NOMO-1 treated with DMSO at 0.1 percent for 48 hours (cell line): ENCODE measurements around the gene P3R3URF.

Source experiments
- DNase-seq: peaks from one replicate; lab custom pipeline; 2025; ENCODE audit not compliant: unreplicated experiment; lab: John Stamatoyannopoulos, UW

P3R3URF gene

DNA sequence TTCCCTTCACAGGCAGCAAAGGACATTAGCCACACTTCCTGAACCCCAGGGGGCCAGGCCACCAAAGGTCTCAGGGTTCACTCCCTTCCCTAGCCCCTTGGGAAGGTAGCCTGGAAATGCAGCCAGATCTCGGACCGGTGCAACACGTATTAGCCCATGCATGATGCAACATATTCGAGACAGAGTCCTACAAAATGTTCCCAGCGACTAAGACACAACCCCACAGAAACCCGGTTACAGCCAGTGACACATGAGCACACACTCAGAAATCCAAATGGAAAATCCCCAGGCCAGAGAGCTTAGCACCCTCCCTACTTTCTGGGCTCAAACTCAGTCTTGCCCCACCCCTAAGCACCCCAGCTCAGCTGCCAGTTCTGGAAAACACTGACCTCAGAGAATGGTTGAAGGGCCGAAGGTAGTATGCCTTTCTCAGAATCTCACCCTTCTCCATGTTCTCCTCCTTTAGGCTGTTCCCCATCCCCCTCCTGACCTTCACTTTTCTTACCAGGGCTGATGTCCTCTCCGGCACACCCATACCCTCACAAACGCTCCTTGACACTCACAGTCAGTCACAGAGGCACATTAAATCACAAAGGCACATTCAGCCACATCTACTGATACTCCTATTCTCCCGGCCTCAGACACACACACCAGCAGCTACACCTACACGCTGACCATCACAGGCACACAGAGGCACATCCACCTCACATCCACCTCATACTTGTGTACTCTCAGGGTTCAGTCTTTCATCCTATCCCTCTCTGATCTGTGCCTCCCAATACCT lies 1.6 kb downstream of the P3R3URF start, which contains the start of gene TSPAN1:
TSPAN1 (plus strand) TSS at position 640 of the 784 bp plus-strand sequence. CDS start 6,021 bp downstream, outside the sequence.
- DNase-seq: no peak

DNA sequence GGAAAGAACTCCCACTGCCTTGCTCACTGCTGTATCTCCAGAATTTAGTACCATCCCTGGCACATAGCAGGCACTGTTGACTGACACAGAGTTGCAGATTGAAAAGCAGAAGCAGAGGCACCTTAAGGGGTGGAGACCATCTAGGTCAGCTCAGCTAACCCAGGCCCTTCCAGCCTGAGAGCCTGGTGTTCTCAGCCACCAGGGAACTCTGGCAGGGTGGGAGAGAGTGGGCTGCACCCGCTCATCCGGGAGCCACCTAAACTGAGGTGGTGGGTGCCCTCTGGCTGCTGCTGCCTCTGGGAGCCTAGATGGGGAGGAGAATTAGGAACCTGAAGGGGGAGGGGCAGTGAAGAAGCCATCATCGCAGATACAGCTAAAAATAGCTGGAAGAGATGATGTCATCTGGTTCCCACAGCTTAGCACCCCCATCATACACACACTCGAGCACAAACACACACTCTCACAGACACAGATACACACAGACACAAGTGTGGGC lies 2.9 kb downstream of the P3R3URF start:
- peak; percentile 25 for DNase-seq

DNA sequence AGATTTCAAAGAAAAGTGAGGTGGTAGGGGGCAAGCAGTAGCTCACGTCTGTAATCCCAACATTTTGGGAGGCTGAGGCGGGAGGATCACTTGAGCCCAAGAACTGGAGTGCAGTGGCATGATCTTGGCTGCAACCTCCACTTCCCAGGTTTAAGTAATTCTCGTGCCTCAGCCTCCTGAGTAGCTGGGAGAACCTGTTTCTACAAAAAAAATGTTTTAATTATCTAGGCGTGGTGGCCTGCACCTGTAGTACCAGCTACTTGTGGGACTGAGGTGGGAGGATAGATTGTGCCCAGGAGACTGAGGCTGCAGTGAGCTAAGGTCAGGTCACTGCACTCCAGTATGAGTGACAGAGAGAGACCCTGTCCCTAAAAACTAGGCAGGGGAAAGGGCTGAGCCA lies 4.0 kb downstream of the P3R3URF start:
- no peak for DNase-seq

DNA sequence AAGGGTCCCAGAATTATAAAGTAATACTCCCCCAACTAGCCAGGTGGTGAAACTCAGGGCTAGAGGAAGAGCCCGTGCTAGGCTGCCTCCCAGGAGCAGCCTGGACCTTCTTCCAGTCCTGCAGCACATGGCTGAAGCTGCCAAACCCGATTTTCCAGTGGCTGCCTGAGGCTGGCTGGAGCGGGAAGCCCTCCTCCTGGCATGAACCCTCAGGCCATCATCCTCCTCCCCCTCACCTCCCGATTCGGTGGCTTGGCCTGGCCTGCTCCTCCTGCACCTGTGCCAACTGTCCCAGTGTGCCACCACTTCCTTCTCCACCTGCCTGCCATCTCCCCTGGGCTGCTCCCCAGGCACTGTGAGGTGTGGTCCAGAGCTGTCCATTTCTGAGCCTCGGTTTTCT lies 4.4 kb downstream of the P3R3URF start:
- DNase-seq: no peak

DNA sequence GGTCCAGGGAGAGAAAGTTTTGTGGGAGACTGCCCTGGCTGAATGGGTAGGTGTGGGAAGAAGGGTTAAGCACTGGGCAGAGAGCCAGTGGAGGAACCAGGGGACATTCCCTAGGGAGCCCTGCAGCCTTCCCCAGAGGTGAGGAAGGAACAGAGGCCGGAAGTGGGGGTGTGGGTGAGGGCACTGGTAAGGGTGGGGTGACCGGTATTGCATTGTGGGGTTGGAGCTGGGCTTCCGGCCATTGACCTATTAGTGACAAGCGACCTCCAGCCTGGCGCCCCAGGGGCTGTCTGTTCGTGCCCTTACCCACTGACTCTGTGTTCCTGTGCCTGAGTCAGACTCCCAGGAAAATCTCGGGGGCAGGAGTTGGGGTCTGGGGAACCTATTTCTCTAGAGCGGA lies 4.9 kb downstream of the P3R3URF start:
- DNase-seq: no peak

DNA sequence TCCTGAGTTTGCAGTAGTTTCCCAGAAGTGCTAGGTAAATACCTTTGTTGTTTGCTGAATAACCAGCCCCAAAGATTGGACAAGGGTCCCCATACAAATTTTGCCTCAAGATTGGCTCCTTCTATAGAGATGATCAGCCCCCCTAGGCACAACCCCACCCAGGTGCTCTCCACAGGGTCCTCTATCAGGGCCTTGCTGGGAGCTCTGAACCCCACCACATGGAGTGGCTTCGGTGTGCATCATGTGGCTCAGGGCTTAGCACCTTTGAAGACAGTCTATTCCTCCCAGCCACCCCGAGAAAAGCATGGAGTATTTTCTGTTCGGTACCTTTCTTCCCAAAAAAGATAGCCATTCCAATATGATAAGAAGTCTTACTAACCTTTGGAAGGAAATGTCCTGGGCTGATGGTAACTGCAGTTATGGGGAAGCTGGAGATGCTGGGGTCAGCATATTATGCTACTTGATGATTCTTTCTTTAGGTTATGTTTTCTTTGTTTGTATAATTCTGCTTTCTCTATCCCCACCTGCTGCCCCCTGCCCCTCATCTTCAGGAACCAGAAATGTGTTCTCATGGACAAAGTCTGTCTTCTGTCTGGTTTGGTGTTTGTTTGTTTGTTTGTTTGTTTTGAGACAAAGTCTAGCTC lies 6.4 kb downstream of the P3R3URF start:
- DNase-seq: no peak

DNA sequence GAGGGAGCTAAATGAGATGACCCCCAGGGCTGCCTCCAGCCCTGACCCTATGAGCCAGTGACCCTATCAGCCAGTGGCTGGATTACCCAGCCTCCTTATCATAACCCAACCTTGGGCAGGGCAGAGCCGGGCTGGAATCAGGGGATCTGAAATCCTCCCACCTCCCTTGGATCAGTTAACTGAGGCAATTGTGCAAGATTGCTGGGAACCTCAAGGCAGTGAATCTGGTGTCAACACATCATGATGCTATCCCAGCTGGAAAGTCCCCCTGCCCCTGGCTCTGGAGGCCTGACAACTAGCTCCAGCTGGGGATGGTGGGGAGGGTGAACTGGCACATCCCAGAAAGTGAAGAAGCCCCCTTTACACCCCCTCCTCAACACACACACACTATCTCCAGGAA lies 7.8 kb downstream of the P3R3URF start:
- DNase-seq: no peak

DNA sequence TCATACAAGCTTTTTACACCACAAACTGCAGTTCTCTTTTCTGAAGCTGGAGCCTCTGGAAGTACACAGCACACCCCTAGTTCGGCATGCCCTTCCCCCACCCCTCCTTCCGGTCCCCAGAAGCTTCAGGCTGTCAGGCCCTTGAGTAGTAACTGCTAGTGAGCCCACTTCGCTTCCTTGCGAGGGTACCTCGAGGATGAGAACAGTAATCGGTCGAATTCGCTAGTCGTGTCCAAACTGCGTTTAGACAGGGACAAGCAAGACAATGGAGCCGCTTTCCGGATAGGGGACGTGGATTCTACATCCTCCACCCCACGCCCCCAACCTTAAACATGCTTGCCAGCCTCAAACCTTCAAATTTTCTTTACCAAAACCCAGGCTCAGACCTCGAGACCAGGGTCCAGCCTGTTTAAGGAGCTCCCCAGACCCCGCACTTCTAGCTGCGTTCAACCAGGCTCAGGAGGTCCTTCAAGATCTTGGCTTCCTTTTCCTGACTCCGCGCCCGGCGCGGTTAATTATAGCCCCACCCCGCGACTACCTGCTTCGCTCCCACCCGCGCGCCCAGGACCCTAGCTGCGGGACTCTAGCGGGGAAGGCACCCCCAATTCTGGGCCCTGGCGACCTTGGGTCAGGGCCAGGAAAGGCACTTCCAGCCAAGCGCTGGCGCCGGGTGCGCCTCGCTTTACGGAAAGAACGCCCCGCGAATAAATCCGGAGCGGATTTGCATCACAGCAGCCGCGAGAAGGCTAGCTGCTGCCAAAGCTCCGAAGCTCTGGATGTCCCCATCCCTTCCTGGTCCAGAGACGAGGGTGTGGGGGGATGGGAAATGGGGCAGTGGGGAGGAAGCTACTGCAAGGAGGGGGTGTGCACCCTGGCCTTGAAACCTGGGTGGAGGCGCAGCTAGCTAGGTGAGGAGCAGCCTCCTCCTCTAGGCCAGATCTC lies 9.5 kb downstream of the P3R3URF start:
- DNase-seq: peak; percentile 15

DNA sequence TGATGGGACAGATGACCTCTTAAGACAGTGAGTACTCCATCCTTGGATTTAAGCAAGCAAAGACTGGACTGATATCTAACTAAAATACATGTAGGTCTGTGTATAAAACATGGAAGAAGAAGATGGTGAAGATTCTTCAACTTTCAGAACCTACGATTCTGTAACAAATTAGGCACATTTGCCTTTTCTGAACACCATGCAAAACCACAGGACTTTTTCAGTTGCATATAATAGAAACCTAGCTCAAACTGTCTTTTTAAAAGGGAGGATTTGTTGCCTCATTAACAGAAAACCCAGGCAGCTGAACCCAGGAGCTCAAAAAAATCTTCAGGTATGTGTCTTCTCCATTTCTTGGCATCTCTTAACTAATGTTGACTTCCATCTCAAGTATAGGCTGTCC lies 16.1 kb downstream of the P3R3URF start:
- DNase-seq: no peak

DNA sequence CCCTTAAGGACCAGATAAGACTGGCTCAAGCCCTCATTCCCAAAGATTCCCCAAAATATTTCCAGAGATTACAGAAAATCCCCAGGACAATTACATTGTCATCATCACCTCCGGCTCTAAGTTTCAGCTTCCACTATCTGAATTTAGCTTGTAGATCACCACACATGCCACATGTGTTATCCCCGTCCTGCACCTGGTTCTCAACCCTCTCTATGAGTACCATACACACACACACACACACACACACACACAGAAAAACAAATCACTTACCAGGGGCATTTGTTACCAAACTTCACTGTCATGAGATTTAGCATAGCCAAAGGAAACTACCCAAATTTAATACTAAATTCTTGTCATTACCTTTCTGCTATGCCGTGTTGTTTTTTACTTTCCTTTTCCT lies 16.8 kb downstream of the P3R3URF start:
- no peak for DNase-seq

DNA sequence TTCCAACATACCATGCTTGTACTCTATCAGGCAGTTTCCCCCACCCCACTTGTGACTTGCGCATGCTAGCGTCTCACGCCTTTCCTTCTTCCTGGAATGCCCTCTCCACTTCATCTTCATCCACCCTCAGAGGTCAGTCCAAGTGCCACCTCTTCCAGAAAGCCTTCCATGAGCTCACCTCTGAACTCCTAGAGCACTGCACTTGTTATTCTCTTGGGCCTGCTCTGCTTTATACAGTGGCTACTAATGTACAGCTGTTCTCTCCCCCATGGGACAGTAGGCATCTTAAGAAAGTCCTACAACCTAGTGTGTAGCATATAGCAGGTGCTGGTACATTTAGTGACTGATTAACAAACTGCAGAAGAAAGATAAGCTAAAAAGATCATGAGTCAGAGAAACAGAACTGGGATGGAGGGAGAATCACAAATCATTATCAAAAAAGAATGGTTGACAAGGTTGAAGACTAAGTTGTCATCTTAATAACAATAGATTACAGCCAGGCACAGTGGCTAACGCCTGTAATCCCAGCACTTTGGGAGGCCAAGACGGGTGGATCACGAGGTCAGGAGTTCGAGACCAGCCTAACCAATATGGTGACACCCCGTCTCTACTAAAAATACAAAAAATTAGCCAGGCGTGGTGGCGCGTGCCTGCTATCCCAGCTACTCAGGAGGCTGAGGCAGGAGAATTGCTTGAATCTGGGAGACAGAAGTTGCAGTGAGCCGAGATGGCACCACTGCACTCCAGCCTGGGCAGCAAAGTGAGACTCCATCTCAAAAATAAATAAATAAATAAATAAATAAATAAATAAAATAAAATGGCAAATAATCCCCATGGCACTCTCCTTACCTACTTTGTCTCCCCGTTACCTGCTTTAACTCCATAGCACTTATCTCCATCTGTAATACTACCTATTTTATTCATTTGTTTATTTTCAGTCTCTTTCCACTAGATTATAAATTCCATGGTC lies 17.7 kb downstream of the P3R3URF start:
- DNase-seq: no peak

DNA sequence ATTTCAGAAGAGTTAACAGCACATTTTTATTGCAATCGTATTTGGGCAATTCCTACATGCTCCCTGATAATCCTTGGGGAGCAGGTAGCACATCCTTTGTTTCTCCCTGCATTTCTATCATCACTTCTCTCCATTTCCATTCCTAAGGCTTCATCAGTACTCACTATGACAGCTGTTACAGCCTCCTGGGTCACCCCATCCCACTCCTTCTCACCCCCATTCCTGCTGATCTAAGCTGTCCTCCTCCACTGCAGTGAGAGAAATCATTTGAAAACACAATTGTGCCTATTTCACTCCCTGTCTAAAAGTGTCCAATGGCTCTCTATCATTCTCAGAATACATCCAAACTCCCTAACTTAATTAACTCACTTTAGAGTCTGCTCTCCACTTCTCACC lies 18.4 kb downstream of the P3R3URF start:
- DNase-seq: no peak

DNA sequence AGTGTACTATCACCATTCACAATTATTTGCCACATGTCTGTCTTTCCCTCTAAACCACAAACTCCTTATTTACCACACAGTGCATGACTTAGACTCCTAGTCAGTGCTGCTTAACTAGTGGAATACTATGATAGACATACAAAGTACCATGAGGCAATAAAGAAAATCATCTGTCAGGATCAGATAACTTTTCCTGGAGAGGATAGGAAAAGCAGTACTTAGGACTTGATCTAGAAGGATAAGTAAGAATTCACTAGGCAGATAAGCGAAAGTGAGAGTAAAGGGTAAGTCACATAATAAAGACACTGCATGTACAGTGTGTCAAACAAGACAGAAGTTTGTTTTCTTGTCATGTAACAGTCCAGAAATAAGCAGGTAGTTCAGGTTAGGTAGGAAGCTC lies 22.6 kb downstream of the P3R3URF start:
- DNase-seq: no peak

DNA sequence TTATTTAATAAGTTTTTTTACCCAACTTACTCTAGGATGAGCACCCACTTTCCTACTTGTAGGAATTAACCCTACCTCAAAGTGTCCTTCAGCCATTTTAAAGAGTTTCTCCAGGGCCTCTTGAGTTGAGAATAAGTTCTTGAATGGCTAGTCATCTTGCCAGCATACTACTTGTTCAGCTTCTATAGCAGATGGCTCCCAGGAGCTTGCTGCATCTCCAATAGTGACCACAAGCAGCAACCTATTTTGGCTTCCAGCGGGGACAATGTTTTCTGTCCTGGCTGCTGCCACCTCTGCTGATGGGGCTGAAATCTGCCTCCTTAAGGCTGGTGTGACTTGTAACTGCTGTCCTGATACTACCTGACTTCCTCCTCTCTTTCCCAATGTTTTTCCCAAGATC lies 23.1 kb downstream of the P3R3URF start:
- DNase-seq: no peak

DNA sequence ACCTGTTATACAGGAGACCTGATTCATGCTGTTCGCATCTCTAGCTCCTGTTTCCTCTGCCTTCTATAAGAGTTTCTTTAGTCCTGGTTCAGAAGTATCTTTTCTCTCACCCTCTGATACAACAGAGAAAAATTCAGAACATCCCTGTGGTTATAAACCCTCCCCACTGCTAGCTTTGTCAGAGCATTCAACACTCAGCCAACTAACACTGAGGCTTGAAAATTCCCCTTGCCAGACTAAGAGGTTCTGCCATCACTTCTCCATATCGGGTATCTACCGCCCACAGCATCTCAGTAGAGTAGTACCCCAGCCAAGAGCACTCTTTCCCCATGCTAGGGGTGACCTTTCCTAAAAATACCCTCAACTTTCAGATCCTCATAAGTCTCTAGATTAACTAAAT lies 24.3 kb downstream of the P3R3URF start:
- DNase-seq: no peak

DNA sequence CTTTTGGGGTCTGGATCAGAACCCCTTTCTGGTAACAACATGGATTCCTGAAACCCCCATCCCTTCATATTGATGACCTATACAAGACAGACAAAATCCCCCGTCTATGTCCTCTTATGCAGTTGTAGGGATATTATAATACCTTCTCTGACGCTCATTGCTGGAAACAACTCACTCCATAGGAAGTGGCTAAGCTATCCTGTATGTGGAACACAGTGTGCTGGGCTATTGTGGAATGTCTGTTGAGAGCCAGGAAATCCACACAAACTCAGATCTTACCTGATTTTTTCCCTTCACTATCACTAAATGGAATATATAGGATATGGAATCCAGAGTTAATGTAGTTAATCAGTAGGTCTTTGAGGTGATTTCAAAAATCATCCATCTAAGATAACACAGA lies 26.2 kb downstream of the P3R3URF start:
- DNase-seq: no peak

DNA sequence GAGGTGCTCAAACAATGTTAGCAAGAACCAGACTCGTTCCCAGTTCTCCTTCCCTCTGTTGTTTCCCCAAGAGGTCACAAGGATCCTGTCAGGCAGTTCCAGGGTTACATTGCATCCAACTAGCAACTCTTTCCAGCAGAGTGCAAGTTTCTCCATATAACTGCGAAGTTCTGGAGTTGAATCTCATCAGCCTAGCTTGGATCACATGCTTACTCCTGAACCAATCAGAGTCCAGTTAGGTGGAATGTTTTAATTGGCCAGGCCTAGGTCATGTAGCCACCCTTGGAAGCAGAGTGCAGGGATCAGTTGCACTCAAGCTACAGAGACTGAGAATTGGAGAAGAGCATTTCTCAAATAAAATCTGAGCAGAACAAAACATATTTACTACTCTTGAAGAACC lies 28.0 kb downstream of the P3R3URF start:
- no peak for DNase-seq

DNA sequence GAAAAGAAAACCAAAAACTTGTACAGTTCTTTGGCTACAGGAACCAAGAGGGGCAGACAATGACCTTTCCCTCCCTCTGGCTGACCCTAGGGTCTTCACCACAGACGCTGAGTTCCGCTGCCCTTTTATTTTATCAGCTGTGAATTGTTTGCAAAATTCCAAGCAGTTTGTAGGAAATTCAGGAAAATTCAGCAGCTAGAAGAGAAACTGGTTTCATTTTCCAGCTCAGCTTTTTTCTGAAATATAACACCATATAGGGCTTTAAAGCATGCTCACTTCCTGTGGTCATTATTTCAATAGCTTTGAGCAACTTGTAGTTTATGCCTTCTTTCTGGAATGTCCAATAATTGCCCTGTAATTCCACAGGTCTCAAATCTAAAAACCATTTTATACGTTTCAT lies 38.4 kb downstream of the P3R3URF start:
- DNase-seq: no peak

DNA sequence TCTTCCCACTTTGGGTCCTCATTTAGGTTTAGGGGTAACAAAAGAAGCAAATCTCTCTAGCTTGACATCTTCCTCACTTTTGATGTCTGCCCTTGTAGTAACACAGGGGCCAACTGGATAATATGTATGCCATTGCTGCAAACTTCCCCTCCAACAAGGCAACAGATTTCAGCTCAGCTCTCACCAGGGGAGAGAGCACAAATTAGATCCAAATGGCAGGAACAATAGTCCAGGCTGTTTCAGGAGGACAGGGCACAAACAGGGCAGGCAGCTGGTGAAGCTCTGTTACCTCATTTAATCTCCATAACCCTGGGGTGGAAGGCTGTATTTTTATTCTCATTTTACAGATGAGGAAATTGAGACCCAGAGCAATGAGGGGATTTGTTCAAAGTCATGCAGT lies 39.6 kb downstream of the P3R3URF start:
- DNase-seq: no peak

DNA sequence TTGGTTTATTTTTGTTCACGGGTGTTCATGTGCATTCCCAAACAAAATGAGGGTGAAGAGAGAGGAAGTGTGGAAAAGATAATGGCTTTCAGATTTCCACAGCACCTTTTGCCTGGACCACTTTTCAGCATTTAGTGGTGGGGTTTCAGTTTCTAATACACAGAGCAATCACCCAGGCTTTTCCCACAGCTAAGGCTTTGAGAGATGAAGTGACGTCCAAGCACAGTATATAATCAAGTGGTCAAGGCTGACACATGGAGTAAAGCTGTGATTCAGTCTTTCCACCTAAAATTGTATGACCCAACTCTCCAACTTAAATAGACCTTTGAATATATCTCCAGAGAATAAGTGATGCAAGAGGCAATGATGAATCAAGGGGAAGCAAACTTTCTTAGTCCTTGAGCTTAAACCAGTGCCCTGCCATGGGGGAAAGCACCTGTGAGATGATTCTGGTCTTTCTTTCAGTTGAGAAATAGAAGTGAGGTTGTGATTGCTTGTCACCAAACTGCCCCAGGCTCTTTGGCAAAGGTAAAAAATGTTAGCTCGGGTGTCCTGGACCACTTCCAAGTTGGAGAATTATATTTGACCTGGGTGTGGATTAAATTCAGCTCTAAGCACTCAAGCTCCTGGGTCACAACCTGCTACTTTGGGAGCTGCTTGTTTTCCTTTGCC lies 41.5 kb downstream of the P3R3URF start:
- DNase-seq: peak; percentile 67
